AG08395 (cell line): ENCODE results near the gene PLXNB1.
"Not testable (repeated sequence)": the region's sequence is repeated elsewhere in the genome, so short reads cannot be mapped to it uniquely, and the experiment has no call there.

Experiments used
- DNase-seq: peaks from one replicate; pipeline ENCODE4 v3.0.0; 2012; ENCODE audit warnings: mixed read lengths, low spot score

PLXNB1 gene, protein sequence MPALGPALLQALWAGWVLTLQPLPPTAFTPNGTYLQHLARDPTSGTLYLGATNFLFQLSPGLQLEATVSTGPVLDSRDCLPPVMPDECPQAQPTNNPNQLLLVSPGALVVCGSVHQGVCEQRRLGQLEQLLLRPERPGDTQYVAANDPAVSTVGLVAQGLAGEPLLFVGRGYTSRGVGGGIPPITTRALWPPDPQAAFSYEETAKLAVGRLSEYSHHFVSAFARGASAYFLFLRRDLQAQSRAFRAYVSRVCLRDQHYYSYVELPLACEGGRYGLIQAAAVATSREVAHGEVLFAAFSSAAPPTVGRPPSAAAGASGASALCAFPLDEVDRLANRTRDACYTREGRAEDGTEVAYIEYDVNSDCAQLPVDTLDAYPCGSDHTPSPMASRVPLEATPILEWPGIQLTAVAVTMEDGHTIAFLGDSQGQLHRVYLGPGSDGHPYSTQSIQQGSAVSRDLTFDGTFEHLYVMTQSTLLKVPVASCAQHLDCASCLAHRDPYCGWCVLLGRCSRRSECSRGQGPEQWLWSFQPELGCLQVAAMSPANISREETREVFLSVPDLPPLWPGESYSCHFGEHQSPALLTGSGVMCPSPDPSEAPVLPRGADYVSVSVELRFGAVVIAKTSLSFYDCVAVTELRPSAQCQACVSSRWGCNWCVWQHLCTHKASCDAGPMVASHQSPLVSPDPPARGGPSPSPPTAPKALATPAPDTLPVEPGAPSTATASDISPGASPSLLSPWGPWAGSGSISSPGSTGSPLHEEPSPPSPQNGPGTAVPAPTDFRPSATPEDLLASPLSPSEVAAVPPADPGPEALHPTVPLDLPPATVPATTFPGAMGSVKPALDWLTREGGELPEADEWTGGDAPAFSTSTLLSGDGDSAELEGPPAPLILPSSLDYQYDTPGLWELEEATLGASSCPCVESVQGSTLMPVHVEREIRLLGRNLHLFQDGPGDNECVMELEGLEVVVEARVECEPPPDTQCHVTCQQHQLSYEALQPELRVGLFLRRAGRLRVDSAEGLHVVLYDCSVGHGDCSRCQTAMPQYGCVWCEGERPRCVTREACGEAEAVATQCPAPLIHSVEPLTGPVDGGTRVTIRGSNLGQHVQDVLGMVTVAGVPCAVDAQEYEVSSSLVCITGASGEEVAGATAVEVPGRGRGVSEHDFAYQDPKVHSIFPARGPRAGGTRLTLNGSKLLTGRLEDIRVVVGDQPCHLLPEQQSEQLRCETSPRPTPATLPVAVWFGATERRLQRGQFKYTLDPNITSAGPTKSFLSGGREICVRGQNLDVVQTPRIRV (N-terminal part only)

DNA sequence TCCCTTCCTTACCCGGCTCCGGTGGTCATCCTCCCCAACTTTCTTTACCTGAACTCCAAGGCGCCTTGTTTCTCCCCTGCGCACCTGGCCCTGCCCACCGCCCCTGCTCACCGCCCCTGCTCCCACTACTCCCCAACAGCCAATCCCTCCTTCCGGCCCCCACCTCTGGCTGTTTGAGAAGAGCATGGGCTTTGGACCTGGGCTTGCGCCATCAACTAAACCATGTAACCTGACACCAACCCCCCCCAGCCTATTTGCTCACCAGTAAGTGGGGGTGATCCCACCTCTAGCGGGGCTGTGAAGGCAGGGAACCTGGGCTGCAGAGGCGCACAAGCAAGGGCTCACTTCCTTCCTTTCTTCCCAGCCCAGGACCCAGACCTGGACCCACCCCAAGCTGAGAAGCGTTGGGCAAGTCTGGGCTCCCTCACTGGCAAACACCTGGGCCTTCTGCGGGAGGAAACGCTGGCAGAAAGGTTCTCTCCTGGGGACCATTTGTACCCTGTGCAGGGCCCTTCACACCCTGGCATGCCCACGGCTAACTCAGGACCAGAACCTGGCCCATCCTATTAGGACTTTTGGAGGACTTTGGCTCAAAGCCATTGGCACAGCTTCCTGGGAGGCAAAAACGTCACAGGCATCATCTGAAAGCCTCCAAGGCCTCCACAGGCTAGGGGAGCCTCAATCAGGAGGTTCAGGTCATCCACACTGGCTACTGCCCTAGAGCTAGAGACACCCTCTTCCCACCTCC, at the start of gene PLXNB1:
TSS of gene PLXNB1 (minus strand) at position 127 of the 748 bp plus-strand sequence. CDS start 5,475 bp downstream, outside the sequence.
- peak; percentile 37 for DNase-seq

- no peak for DNase-seq
Observed at GRCh38 chr3:48478626-48479555, 49.0 kb upstream of the PLXNB1 start.

DNA sequence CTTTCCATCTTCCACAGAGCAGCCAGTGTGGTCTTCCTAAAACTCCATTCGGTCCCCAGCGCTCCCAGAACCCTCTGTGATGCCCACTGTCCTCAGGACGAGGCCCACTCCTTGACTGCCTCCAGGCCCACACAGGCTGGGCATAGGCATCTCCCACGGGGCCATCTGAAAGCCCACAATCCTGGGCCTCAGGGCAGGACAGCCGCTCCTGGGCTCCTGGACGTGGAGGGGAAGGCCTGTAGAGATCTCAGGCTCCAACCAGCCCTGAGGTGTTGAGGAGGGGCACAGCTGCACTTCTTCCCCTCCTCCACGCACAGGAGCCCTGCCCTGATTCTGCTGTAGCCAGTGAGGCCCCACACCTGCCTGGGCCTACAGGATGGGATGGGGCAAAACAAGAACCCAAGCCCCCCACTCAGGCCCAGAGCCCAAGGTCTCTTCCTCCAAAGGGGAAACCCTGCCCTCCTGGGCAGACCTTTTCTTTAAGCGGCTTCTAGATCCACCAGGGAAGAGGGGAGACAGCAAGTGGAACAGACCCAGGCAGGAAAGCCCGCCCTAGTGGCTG, 48.2 kb upstream of the PLXNB1 start:
- no peak for DNase-seq

DNA sequence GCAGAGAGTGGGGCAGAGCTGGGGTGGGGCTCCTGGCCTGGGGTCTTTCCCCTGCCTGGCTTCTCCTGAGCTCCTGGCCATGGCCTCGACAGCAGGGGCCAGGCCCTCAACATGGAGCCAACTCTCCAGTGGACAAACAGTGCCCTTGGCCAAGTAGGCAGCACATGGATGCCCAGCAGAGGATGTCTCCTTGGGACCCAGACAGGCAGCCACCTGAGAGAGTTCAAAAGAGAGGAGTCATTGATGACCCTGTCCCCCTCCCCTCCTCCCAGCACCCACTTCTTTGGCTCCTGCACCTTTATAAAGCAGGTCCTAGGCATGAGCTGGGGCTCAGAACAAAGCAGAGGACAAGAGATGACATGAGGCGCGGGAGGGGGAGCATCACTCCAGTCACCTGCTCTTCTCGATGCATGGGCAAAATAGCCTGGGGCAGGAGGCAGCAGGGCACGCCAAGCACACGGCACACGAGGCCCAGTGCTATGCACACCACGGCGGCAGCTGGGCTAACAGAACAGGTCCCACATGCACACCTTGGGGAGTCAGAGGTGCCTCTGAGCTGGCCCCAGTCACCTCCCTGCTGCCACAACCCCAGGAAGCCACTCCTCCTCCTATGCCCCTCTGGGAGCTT, 46.7 kb upstream of the PLXNB1 start:
- DNase-seq, result no peak

GRCh38 chr3:48475188-48475587, 45.3 kb upstream of the PLXNB1 start:
- no peak for DNase-seq

DNA sequence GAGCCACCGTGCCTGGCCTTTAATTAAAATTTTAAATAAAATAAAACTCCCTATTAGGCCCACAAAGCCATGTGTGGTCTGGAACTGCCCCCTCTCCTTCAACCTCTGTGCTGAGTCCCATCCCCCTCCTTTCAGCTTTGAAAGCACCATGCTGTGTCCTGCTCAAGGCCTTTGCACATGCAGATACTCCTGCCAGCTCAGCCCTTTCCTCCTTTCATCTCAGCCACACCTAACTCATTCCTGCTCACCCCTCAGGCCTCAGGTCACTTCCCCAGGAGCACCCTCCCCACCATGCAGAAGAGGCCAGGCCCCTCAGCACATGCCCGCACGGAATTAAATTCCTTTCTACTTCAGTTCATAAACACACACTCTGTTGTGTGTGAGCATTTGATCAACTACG, 44.7 kb upstream of the PLXNB1 start:
- DNase-seq, result no peak

GRCh38 chr3:48474031-48474430, 44.1 kb upstream of the PLXNB1 start:
- DNase-seq, result not testable (repeated sequence)

DNA sequence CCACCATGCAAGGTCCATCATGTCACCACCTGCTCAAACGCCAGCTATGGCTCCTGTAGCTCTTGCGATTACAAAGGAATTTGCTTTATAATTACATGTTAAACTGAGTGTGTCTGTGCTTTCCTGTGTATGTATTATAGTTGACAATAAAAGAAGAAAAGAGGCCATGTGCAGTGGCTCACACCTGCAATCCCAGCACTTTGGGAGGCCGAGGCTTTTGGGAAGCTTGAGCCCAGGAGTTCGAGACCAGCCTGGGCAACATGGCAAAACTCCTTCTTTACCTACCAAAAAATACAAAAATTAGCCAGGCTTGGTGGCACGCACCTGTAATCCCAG, 43.7 kb upstream of the PLXNB1 start:
- DNase-seq, result no peak

DNA sequence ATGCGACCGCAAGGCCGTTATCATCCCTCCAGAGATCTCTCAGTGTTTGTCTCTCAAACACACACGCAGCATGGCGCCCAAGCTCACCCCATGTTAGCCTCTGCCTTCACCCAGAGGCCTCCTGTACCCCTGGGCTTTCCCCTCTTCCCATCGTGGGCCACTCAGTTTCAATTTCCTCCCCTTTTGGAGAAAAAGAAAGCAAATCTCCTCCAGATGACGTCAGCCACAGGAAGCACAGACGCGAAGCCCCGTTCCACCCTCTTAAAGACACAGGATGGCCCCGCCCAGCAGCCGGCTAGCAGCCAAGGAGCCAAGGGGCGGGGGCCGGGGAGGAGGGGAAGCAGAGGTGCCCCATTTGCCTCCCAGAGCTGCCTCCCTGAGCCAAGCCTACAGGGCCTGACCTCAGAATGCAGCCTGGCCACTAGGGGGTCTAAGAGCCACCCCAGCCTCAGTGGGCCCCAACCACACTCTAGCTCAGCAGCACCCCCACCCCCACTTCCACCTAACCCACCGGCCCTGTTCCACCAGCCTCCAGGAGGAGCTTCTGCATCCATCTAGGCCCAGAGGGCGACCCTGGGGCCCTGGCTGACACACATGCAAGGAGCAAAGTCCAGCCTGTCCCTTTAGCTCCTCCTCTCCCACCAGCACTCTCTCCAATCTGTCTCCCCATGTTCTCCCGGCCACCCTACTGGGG, 43.2 kb upstream of the PLXNB1 start:
- peak; percentile 93 for DNase-seq

DNA sequence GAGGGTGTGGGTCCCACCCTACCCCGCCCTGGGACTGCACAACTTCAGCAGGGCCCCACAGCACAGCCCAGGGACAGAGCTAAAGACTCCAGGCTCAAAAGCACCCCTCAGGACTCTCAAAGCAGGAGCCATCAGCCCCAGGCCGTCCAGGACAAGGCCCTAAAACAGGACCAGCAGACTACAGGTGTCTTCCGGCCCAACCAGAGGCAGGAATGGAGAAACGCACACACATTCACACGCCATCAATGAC, 42.7 kb upstream of the PLXNB1 start:
- no peak for DNase-seq

DNA sequence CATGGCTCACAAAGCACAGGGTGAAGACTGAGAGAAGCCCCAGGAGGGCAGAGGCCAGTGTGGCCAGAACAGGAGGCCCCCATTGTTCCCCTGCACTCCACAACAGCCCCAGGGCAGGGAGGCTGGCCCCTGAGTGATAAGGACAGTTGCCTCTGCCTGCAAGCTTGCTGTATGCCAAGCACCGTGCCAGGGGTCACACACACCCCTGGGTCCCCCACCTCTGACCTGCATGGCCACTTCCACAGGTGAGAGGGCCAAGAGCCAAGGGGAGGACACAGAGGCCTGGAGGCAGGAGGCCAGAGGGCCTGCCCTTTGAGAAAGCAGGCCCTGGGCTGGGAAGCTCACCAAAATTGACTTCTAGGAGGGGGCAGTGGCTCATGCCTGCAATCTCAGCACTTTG, 40.4 kb upstream of the PLXNB1 start:
- no peak for DNase-seq

- DNase-seq, result no peak
Observed at GRCh38 chr3:48469046-48469915, 39.4 kb upstream of the PLXNB1 start.

GRCh38 chr3:48468329-48468731, 38.4 kb upstream of the PLXNB1 start:
- DNase-seq, result no peak

- no peak for DNase-seq
Observed at GRCh38 chr3:48467473-48468267, 37.8 kb upstream of the PLXNB1 start.

DNA sequence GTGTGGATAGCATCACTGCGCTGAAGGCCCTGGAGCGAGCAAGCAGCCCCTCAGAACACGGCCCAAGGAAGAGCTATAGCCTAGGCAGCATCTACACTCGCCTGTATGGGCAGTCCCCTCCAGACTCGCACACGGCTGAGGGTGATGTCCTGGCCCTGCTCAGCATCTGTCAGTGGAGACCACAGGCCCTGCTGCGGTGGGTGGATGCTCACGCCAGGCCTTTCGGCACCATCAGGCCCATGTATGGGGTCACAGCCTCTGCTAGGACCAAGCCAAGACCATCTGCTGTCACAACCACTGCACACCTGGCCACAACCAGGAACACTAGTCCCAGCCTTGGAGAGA, 37.2 kb upstream of the PLXNB1 start:
- no peak for DNase-seq

GRCh38 chr3:48466386-48467109, 36.7 kb upstream of the PLXNB1 start:
- DNase-seq, result no peak
